H1 (cell line): ENCODE data around the gene OR2T34. TPM values are rescaled to one million over a fixed set of nuclear protein-coding genes. Genes with fewer than 3 reads are reported as not detected.

Source experiments
- CTCF ChIA-PET: fragments of 300-600 bp; sonication (Branson Sonifier 250); formaldehyde crosslinking; loops from one replicate; lab custom pipeline; 2021; ENCODE audit not compliant: partially characterized antibody; lab: Charles Lee
- POLR2A ChIA-PET: fragments of 300-600 bp; sonication (Branson Sonifier 250); formaldehyde crosslinking; loops from one replicate; lab custom pipeline; 2021; ENCODE audit warnings: inconsistent platforms; ENCODE audit not compliant: partially characterized antibody; lab: Charles Lee
- DNase-seq, 2 experiments: peaks; one replicate each; pipeline versions ENCODE4 v3.0.0 to v3.0.0-alpha.2; 2010 to 2022; ENCODE audit warnings: low spot score in 2 of 2, low read depth in 1 of 2, mixed read lengths in 1 of 2
- FAIRE-seq: peaks from 2 replicates; lab custom pipeline; 2011; peaks lifted over from hg19 to GRCh38; lab: Jason Lieb, UNC
- H2AFZ ChIP-seq: 2 replicates; pipeline ENCODE4 v1.8.1; 2012; ENCODE audit warnings: low read length, inconsistent platforms
- H2AK5ac ChIP-seq: 2 replicates; pipeline ENCODE4 v1.6.1; 2013; ENCODE audit warnings: low read depth, low read length
- H2BK120ac ChIP-seq: replicated peaks from 2 replicates; pipeline ENCODE3; 2013; ENCODE audit warnings: low read depth, low read length, inconsistent platforms
- H2BK12ac ChIP-seq: 2 replicates; pipeline ENCODE4 v1.6.1; 2013; ENCODE audit warnings: low read depth, low read length
- H2BK15ac ChIP-seq: 2 replicates; pipeline ENCODE4 v1.6.1; 2013; ENCODE audit warnings: low read length
- H2BK20ac ChIP-seq: 2 replicates; pipeline ENCODE4 v1.6.1; 2013; ENCODE audit warnings: low read length
- H2BK5ac ChIP-seq: 2 replicates; pipeline ENCODE4 v1.6.1; 2013; ENCODE audit warnings: low read depth, low read length
- H3K14ac ChIP-seq: 2 replicates; pipeline ENCODE4 v1.6.1; 2013; ENCODE audit warnings: inconsistent platforms; ENCODE audit not compliant: insufficient read length
- H3K18ac ChIP-seq: 2 replicates; pipeline ENCODE4 v1.6.1; 2013; ENCODE audit warnings: low read length; ENCODE audit errors: extremely low read depth
- H3K23ac ChIP-seq: 2 replicates; pipeline ENCODE4 v1.6.1; 2013; ENCODE audit warnings: inconsistent platforms; ENCODE audit not compliant: insufficient read length
- H3K23me2 ChIP-seq: 2 replicates; pipeline ENCODE4 v1.6.1; 2013; ENCODE audit warnings: low read depth, low read length
- H3K27ac ChIP-seq: 2 replicates; pipeline ENCODE4 v1.6.1; 2011; ENCODE audit warnings: low read depth, low read length, inconsistent platforms
- H3K27me3 ChIP-seq, 4 experiments: replicated peaks in 1 of 4; 1 replicate in 1 of 4; 2 replicates in 3 of 4; pipeline versions ENCODE4 v1.6.1 to v1.8.1; 2011 to 2013; ENCODE audit warnings: low read length in 3 of 4, mild to moderate bottlenecking in 3 of 4, inconsistent platforms in 2 of 4, mixed read lengths in 2 of 4, moderate library complexity in 1 of 4; ENCODE audit not compliant: control insufficient read depth in 3 of 4, insufficient read depth in 3 of 4; ENCODE audit errors: extremely low read depth in 1 of 4
- H3K36me3 ChIP-seq, 4 experiments: 2 replicates each; pipeline versions ENCODE4 v1.6.1 to v1.8.1; 2011 to 2013; ENCODE audit warnings: mild to moderate bottlenecking in 4 of 4, low read length in 3 of 4, moderate library complexity in 2 of 4, control low read depth in 1 of 4, inconsistent platforms in 1 of 4; ENCODE audit not compliant: insufficient read depth in 4 of 4, control insufficient read depth in 2 of 4
- H3K4ac ChIP-seq: replicated peaks from 2 replicates; pipeline ENCODE3; 2013; ENCODE audit warnings: low read length, low read depth, mixed read lengths, inconsistent platforms; ENCODE audit not compliant: insufficient read length
- H3K4me1 ChIP-seq, 4 experiments: replicated peaks in 1 of 4; 1 replicate in 1 of 4; 2 replicates in 3 of 4; pipeline versions ENCODE4 v1.6.1 to v1.8.1; 2011 to 2013; ENCODE audit warnings: low read length in 3 of 4, inconsistent platforms in 2 of 4, mixed read lengths in 1 of 4; ENCODE audit not compliant: insufficient read depth in 4 of 4, control insufficient read depth in 3 of 4
- H3K4me2 ChIP-seq, 2 experiments: 2 replicates each; pipeline versions ENCODE4 v1.6.1 to v1.8.1; 2011 to 2013; ENCODE audit warnings: low read depth in 2 of 2, low read length in 2 of 2, control low read depth in 1 of 2, inconsistent platforms in 1 of 2, mild to moderate bottlenecking in 1 of 2; ENCODE audit not compliant: insufficient read depth in 1 of 2
- H3K4me3 ChIP-seq, 4 experiments: fragments of 200-600, 300-600 bp in 1 of 4; sonication (generic), shearing (Covaris generic), sonication (Bioruptor Twin) in 1 of 4; 2 replicates each; pipeline versions ENCODE4 v1.5.1 to v1.8.1; 2011 to 2016; ENCODE audit warnings: low read length in 4 of 4, low read depth in 3 of 4, control low read depth in 2 of 4, inconsistent platforms in 2 of 4, mild to moderate bottlenecking in 2 of 4, mixed read lengths in 1 of 4, moderate library complexity in 1 of 4; ENCODE audit not compliant: insufficient read depth in 2 of 4; ENCODE audit errors: extremely low read depth in 1 of 4
- H3K56ac ChIP-seq: replicated peaks from 2 replicates; pipeline ENCODE3; 2013; ENCODE audit warnings: low read depth, mild to moderate bottlenecking, mixed read lengths, low read length, inconsistent platforms; ENCODE audit not compliant: insufficient read length
- H3K79me1 ChIP-seq: 2 replicates; pipeline ENCODE4 v1.6.1; 2013; ENCODE audit warnings: low read depth, low read length, control low read depth
- H3K79me2 ChIP-seq, 2 experiments: 2 replicates each; pipeline versions ENCODE4 v1.6.1 to v1.8.1; 2012 to 2013; ENCODE audit warnings: low read length in 2 of 2, mild to moderate bottlenecking in 2 of 2, inconsistent platforms in 1 of 2; ENCODE audit not compliant: insufficient read depth in 2 of 2, control insufficient read depth in 1 of 2
- H3K9ac ChIP-seq, 4 experiments: replicated peaks in 1 of 4; 1 replicate in 1 of 4; 2 replicates in 3 of 4; pipeline versions ENCODE4 v1.6.1 to v1.8.1; 2011 to 2013; ENCODE audit warnings: low read depth in 3 of 4, low read length in 3 of 4, control low read depth in 2 of 4, mild to moderate bottlenecking in 2 of 4, moderate library complexity in 2 of 4, inconsistent platforms in 1 of 4; ENCODE audit errors: extremely low read depth in 1 of 4
- H3K9me3 ChIP-seq, 2 experiments: 2 replicates each; pipeline versions ENCODE4 v1.6.1 to v1.8.1; 2012 to 2013; ENCODE audit warnings: mild to moderate bottlenecking in 2 of 2, moderate library complexity in 2 of 2, control low read depth in 1 of 2, inconsistent platforms in 1 of 2, low read depth in 1 of 2, low read length in 1 of 2, mixed read lengths in 1 of 2; ENCODE audit not compliant: insufficient read depth in 2 of 2
- H4K20me1 ChIP-seq, 2 experiments: replicated peaks in 1 of 2; 2 replicates each; pipeline versions ENCODE3 to v1.8.1; 2011 to 2013; ENCODE audit warnings: inconsistent platforms in 2 of 2, low read length in 2 of 2, mild to moderate bottlenecking in 1 of 2; ENCODE audit not compliant: insufficient read depth in 2 of 2, control insufficient read depth in 1 of 2
- H4K5ac ChIP-seq: 2 replicates; pipeline ENCODE4 v1.6.1; 2013; ENCODE audit warnings: low read length, low read depth, mixed read lengths, inconsistent platforms; ENCODE audit not compliant: insufficient read length
- H4K8ac ChIP-seq: 2 replicates; pipeline ENCODE4 v1.8.0; 2013; ENCODE audit warnings: mild to moderate bottlenecking, moderate library complexity, low read length, inconsistent platforms; ENCODE audit not compliant: insufficient read depth; ENCODE audit errors: extremely low read depth
- H4K91ac ChIP-seq: replicated peaks from 2 replicates; pipeline ENCODE3; 2013; ENCODE audit warnings: low read length, mixed read lengths, inconsistent platforms; ENCODE audit not compliant: insufficient read length
- CREB1 ChIP-seq: IDR thresholded peaks from 2 replicates; pipeline ENCODE4 v1.6.1; 2012; ENCODE audit warnings: inconsistent platforms
- EP300 ChIP-seq, 2 experiments: IDR thresholded peaks; 1 replicate in 1 of 2; 2 replicates in 1 of 2; pipeline ENCODE4 v1.6.1; 2011 to 2012; ENCODE audit warnings: low read depth in 2 of 2, low read length in 2 of 2, mild to moderate bottlenecking in 2 of 2, borderline replicate concordance in 1 of 2, inconsistent platforms in 1 of 2, moderate library complexity in 1 of 2
- EZH2 ChIP-seq: fragments of 200-600 bp; sonication (generic); IDR thresholded peaks from 2 replicates; pipeline ENCODE4 v1.7.1; 2012; ENCODE audit warnings: low read depth, mild to moderate bottlenecking, moderate library complexity, low read length, inconsistent platforms; ENCODE audit not compliant: severe bottlenecking
- NRF1 ChIP-seq: IDR thresholded peaks from 2 replicates; pipeline ENCODE4 v1.6.1; 2011; ENCODE audit warnings: mild to moderate bottlenecking, low read depth, low read length, improper control_type of control experiment
- SIN3A ChIP-seq, 2 experiments: IDR thresholded peaks in 1 of 2; conservative IDR thresholded peaks in 1 of 2; 2 replicates each; pipeline ENCODE4 v1.6.1; 2011 to 2012; ENCODE audit warnings: low read length in 2 of 2, improper control_type of control experiment in 1 of 2, low read depth in 1 of 2, mild to moderate bottlenecking in 1 of 2
- WGBS, 2 experiments: shearing (Covaris generic) in 1 of 2; methylation state at CpG; one replicate each; pipeline versions ENCODE4 v1.1.6 to v1.1.7; 2013 to 2015; ENCODE audit warnings: low lambda C conversion rate in 2 of 2, mixed read lengths in 2 of 2, inconsistent platforms in 1 of 2, low coverage in 1 of 2, missing lambda C conversion rate in 1 of 2; ENCODE audit not compliant: insufficient replicate concordance in 2 of 2, insufficient coverage in 1 of 2, insufficient read length in 1 of 2; ENCODE audit errors: extremely low coverage in 1 of 2, missing lambda C conversion rate in 1 of 2; 5-methylcytosine and 5-hydroxymethylcytosine counted together
- polyA plus RNA-seq, 7 experiments: library from polyadenylated mRNA; depleted of rRNA in 3 of 7; stranded (reverse) in 5 of 7; unstranded in 2 of 7; fragments of >200 nt in 5 of 7; fragments of 200-250 nt in 2 of 7; gene quantifications; 1 replicate in 5 of 7; 2 replicates in 1 of 7; 4 replicates in 1 of 7; pipeline versions ENCODE4 v1.2.1 to v1.2.3, GENCODE V29; 2011 to 2013; ENCODE audit warnings: missing spikeins in 2 of 7, mixed read lengths in 2 of 7
- total RNA-seq: library from RNA; stranded (reverse); fragmentation: NEBNext Ultra II Directional; extraction: Animal tissue kit (Norgen Biotek cat#: 25700); gene quantifications from 2 replicates; pipeline ENCODE4 v1.2.1, GENCODE V29; 2021
- TF ChIP-seq, protein P1 (sequence below): IDR thresholded peaks from 2 replicates; pipeline ENCODE4 v1.6.1; 2011; ENCODE audit warnings: low read length, improper control_type of control experiment

Gene OR2T34
- total and polyA plus RNA-seq, 2 of the 8 experiments (the other 6 are each of a cell fraction or from before 2014, with no cell fraction given): not detected

DNA sequence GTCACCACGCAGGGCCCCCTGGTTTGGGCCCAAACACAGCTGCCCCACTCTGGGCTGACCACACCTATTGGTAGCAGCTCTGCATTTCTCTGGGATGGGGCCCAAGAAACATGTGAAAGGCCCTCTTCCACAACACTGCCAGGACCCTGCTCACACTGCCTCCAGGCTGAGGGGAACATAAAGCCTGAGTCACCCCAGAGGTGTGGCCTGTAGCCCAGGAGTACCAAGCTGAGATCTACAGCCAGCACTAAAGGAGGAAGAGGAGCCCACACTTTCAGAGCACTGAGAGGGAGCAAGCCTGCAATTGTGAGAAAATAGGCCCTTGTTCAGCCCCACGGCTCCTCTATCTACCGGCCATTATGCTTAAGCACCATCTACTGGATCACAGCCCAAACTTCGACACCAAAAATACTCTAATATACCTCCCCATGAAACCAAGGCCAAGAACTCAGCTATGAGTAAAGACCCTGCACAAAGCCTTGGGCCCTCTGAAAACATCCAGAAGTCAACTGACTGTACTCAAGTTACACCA, 37.4 kb upstream of the OR2T34 start:
- peaks cover 0 to 1% (median 0%) of the 10 kb centered on the region in 4 experiments; a peak in 1 of 7 replicates for H3K27me3 ChIP-seq
- H4K91ac ChIP-seq: no peak overlapping the region
- H3K79me2 ChIP-seq: no peaks in the 10 kb centered on the region
- no peaks in the 10 kb centered on the region for H4K20me1 ChIP-seq
- H3K23me2 ChIP-seq: no peaks in the 10 kb centered on the region
- POLR2A ChIA-PET: no interaction called here
- DNase-seq (no peak), FAIRE-seq (no peak)
- no peaks in the 10 kb centered on the region for H3K4me1 ChIP-seq
- H2BK12ac ChIP-seq: no peak overlapping the region
- H2BK5ac ChIP-seq: no peak overlapping the region
- no peak overlapping the region for H2BK120ac ChIP-seq
- no peak overlapping the region for H3K23ac ChIP-seq
- H3K9me3 ChIP-seq: peaks cover 49 to 52% of the 10 kb centered on the region in 2 experiments
- no peaks in the 10 kb centered on the region for H3K36me3 ChIP-seq
- no peak overlapping the region for H3K4me2 ChIP-seq
- H3K4me3 ChIP-seq: no peak overlapping the region
- H4K5ac ChIP-seq: no peak overlapping the region
- H3K27ac ChIP-seq: no peak overlapping the region
- no peak overlapping the region for H3K14ac ChIP-seq
- H3K4ac ChIP-seq: no peak overlapping the region
- CTCF ChIA-PET: no interaction called here
- H2BK20ac ChIP-seq: no peak overlapping the region
- H2AK5ac ChIP-seq: no peak overlapping the region
- TF ChIP-seq SIN3A (conservative IDR thresholded peaks at IDR 0.05 in 1 of 2, IDR thresholded peaks at IDR 0.05 in 1 of 2; ENCODE audit: low read depth in 1 of 2, low read length in 2 of 2) (no peak), NRF1 (no peak), EZH2 (no peak), EP300 (IDR thresholded peaks at IDR 0.05; ENCODE audit: borderline replicate concordance in 1 of 2, low read depth in 2 of 2, low read length in 2 of 2) (no peak), CREB1 (no peak)
- TF ChIP-seq, protein P1, sequence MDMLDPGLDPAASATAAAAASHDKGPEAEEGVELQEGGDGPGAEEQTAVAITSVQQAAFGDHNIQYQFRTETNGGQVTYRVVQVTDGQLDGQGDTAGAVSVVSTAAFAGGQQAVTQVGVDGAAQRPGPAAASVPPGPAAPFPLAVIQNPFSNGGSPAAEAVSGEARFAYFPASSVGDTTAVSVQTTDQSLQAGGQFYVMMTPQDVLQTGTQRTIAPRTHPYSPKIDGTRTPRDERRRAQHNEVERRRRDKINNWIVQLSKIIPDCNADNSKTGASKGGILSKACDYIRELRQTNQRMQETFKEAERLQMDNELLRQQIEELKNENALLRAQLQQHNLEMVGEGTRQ: no peak
- no peak overlapping the region for H2BK15ac ChIP-seq
- H3K18ac ChIP-seq: no peak overlapping the region
- H3K79me1 ChIP-seq: no peaks in the 10 kb centered on the region
- H4K8ac ChIP-seq: no peak overlapping the region
- 86% methylated on average over 4 of the region's 4 CpGs; no CpG with 5 or more reads in 1 of the 2 experiments for WGBS, 2 experiments
- H2AFZ ChIP-seq: no peak overlapping the region
- H3K9ac ChIP-seq: no peak overlapping the region
- H3K56ac ChIP-seq: no peak overlapping the region
